HG02885 (cell line): Measurements from ENCODE around the gene EIF2B1.
"Not testable (repeated sequence)": the region's sequence is repeated elsewhere in the genome, so short reads cannot be mapped to it uniquely, and the experiment has no call there.

ENCODE experiments used
- ATAC-seq: cut with Tn5 transposase; IDR thresholded peaks from one replicate; pipeline ENCODE4 v1.9.1; 2021; ENCODE audit warnings: mild to moderate bottlenecking; ENCODE audit not compliant: unreplicated experiment, poor library complexity

EIF2B1 gene

GRCh38 chr12:123621101-123621500 lies 12.4 kb downstream of the EIF2B1 start:
- no peak for ATAC-seq

DNA sequence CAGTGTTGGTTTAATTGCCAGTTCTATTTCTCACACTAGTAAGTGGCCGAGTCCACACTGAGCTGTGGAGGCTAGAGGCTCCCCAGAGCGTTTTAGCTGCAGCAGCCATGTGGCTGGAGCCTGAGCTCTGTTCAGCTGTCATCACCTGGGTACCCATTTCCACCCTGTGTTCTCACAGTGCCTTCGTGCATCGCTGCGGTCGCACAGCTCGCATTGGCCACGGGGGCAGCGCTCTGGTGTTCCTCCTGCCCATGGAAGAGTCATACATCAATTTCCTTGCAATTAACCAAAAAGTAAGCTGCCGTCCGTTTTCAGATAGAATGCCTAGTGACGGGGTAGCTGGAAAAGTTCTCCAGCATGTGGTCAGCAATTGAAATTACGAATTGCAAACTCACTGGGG lies 15.9 kb downstream of the EIF2B1 start:
- ATAC-seq, result no peak

DNA sequence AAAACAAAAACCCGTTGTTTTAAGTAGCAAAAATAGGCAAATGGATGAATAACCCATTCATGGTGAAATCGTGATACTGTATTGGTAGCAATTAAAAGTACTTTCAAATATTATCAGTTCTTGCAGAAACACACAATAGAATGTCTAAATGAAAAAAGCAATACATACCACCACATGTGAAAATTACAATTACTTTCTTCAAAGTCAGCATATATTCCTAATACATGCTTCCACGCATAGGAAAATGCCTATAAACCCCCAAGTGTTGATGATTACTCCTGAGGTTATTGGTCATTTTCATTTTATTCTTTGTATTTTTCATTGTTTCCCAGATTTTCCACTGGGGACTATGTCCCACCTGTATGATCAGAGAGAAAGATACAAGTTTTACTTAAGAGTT lies 16.3 kb downstream of the EIF2B1 start:
- no peak for ATAC-seq

GRCh38 chr12:123614531-123614930 lies 19.0 kb downstream of the EIF2B1 start:
- no peak for ATAC-seq

- no peak for ATAC-seq
These were observed 19.4 kb downstream of the EIF2B1 start for GRCh38 chr12:123614110-123614509.

DNA sequence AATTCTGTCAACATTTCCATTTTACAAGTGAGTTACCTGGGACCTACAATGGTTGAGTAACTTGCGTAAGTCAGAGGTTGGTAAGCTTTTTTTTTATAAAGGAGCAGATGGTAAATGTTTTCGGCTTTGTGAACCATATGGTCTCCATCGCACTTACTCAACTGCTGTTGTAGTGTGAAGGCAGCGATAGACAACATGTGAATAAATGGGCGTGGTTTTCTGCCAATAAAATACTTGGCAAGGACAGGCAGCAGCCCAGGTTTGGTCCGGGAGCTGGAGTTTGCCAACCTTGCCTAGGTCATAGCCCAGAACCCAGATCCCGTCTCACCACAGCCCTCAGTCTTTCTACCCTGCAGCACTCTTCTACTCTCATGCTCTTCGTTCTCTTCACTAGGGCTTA lies 25.3 kb downstream of the EIF2B1 start:
- ATAC-seq, result no peak

GRCh38 chr12:123607756-123608155 lies 25.7 kb downstream of the EIF2B1 start:
- ATAC-seq, result no peak

DNA sequence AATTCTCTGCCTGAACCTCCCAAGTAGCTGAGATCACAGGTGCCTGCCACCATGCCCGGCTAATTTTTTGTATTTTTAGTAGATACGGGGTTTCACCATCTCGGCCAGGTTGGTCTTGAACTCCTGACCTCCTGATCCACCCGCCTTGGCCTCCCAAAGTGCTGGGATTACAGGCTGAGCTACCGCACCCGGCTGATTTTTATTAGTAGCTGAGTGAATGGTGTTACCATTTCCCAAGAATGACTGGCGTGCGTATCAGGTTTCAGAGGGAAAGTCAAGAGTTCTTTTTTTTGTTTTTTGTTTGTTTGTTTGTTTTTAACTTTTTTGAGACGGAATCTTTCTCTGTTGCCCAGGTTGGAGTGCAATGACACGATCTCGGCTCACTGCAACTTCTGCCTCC lies 30.0 kb downstream of the EIF2B1 start:
- ATAC-seq, result not testable (repeated sequence)

DNA sequence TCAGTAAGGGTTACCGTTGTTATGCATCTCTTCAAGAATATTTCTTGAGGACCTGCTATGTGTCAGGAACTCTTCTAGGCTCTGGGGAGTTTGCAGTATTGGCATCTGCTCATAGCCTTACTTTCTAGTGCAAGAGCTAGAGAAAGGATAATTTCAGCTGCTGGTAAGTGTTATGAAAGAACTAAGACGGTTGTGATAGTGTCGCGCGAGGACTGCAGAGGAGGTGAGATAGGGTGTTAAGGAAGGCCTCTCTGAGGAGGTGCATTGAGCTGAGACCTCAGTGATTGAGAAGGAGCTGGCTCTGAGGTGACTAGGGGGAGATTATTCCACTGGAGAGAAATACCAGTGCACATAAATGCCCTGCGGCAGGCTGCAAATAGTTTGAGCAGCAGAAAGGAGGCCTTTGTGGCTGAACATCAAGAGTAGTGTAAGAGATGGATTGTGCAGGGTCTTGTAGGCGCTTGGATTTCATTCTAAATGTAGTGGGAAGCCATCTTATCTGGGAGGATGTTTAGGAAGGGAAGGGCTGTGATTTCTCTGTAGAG lies 30.8 kb downstream of the EIF2B1 start:
- no peak for ATAC-seq

DNA sequence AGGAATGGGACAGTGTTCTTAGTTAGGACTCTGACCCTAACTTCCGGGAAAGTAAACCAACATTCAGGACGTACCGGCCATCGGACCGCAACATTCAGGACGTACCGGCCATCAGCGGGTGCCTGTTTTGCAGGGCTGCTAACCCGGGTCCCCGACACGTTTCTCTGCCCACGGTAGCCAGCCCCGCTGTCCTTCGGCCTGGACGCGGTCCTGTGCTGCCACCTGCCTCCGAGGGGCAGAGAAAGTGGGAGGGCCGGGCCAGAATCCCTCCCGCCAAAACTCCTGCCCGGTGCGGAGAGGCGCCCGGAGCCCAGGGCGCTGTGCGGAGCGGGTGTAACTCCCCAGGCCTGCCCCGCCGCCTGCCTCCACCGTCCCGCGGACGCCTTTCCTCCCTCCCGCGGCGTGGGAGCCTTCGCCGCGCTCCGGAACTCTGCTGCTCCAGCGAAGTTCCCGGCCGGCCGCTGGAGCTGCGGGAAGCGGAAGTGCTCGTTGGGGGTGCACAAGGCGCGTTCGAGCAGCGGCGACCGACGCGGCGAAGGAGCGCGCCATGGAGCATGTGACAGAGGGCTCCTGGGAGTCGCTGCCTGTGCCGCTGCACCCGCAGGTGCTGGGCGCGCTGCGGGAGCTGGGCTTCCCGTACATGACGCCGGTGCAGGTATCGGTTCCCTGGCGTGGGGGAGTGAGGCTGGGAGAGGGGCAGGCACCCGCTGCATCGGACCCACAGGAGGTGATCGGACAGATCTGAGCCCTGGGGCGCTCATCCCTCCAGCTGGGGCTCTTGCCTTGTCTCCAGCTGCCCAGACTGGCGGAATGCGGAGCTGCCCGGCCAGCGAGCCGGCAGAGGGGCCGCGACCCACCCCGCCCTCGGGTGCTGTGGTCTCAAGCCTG lies 31.6 kb downstream of the EIF2B1 start, which contains the start of gene DDX55:
DDX55 (plus strand) TSS at position 498 of the 888 bp plus-strand sequence; CDS start at position 548, 50 bp downstream.
- ATAC-seq, result peak; percentile 86

GRCh38 chr12:123599721-123600120 lies 33.8 kb downstream of the EIF2B1 start:
- no peak for ATAC-seq

DNA sequence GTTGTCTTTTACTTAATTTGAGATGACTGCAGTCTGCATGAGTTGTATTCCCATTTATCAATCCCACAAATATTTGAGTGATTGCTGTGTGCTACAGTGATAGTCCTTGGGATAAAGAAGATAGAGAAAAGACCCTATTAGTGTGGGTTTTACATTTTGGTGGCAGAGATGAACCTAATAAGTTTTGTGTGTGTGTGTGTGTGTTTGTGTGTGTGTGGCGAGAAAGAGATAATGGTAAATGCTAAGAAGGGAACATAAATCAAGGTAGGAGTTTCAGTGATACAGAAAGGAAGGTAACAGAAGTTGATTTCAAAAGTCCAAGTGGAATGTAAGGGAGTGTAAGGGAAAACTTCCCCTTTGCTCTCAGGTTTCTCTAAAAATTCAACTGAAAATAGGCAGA lies 34.2 kb downstream of the EIF2B1 start:
- ATAC-seq, result no peak

GRCh38 chr12:123598522-123598921 lies 35.0 kb downstream of the EIF2B1 start:
- no peak for ATAC-seq

GRCh38 chr12:123597100-123597499 lies 36.4 kb downstream of the EIF2B1 start:
- ATAC-seq, result no peak

DNA sequence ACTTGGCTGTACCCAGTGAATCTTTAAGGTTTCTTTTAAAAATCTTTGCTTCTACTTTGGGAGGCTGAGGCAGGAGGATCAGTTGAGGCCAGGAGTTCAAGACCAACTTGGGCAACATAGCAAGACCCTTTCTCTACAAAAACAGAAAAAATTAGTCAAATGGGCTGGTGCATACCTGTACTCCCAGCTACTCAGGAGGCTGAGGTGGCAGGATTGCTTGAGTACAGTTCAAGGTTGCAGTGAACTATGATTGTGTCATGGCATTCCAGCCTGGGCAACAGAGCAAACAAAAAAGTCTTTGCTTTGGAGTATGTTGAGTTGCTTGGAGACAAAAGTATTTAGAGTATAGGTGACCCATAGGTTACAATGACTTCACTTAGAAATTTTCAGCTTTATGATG lies 37.8 kb downstream of the EIF2B1 start:
- no peak for ATAC-seq

DNA sequence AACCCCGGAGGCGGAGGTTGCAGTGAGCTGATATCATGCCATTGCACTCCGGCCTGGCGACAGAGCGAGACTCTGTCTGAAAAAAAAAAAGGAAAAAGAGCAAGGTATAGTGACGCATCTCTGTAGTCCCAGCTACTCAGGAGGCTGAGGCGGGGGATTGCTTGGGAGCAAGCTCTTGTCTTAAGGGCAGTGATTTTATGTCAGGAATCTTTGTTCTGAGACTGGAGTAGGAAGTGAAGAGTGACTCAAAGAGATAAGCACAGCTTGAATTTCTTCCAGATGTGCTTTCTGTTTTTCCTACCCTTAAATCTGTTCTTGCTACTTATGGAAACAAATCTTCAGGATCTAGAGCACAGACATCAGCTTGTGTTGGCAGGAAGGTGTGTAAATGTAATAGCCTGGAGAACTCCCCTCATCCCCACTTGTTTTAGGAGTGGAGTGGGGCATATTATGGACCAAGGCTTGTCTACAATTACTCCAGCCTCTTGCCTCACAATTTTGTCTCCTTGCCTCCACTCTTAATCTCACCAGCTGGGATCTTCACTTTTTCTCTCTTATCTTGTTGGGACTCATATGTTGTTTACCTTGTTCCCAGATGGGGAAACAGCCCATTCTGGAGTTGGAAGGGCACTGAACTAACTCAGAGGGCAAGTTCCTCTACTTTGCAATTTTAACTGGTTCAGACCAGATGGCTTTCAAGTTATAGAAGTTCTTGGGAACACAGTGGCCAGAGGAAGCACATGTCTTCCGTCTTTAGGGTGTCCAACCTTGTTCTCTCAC lies 41.6 kb downstream of the EIF2B1 start:
- no peak for ATAC-seq

DNA sequence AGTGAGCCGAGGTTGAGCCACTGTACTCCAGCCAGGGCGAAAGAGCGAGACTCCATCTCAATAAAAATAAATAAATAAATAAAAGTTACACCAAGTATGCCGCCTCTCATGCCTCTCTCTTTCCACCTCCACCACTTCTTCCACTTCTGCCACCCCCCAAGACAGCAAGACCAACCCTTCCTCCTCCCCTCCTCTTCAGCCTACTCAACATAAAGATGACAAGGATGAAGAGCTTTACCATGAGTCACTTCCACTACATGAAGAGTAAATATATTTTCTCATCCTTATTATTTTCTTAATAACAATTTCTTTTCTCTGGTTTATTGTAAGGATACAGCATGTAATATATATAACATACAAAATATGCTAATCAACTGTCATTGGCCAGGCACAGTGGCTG lies 52.7 kb downstream of the EIF2B1 start:
- ATAC-seq, result no peak

DNA sequence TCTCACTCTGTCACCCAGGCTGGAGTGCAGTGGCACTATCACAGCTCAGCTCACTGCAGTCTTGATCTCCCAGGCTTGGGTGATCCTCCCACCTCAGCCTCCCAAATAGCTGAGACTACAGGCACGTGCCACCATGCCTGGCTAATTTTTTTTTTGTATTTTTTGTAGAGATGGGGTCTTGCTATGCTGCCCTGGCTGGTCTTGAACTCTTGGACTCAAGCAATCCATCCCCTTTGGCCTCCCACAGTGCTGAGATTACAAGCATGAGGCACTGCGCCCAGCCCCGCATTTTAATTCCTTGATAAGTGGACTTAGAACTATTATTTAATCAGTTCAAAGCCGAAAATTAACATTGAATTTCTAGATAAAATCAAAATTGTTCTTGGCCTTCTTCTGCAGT lies 54.7 kb downstream of the EIF2B1 start:
- ATAC-seq, result not testable (repeated sequence)

DNA sequence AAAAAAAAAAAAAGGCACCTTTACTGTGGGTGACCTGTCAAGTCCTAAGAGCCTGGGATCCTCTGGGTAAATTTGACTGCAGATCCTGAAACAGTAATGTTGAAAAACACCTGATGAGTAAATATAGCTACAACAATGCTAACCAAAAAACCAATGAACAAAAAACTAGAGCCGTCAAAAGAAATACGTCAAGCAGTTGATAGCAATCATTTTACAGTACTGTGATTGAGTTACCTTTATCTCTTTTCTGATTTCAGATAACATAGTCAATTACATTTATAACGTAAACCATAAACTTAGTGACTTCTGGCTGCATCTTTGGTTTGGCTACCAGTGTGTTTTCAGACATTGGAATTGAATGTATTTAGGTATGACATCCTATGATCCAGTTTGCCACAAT lies 55.2 kb downstream of the EIF2B1 start:
- ATAC-seq, result no peak

- ATAC-seq, result no peak
These were observed 56.9 kb downstream of the EIF2B1 start for GRCh38 chr12:123576611-123577010.

GRCh38 chr12:123573870-123574269 lies 59.6 kb downstream of the EIF2B1 start:
- no peak for ATAC-seq
